Jurkat, Clone E6-1 (cell line): ENCODE data around the gene PTBP1.
"Not testable (repeated sequence)": the region's sequence is repeated elsewhere in the genome, so short reads cannot be mapped to it uniquely, and the experiment has no call there.

Experiments used
- DNase-seq: peaks from one replicate; pipeline ENCODE4 v3.0.0-alpha.2; 2011; ENCODE audit warnings: low read depth, low spot score
- H3K4me3 ChIP-seq: 2 replicates; pipeline ENCODE4 v1.5.1; 2011; ENCODE audit warnings: mild to moderate bottlenecking, low read length, control low read depth, moderate library complexity

Gene PTBP1

DNA sequence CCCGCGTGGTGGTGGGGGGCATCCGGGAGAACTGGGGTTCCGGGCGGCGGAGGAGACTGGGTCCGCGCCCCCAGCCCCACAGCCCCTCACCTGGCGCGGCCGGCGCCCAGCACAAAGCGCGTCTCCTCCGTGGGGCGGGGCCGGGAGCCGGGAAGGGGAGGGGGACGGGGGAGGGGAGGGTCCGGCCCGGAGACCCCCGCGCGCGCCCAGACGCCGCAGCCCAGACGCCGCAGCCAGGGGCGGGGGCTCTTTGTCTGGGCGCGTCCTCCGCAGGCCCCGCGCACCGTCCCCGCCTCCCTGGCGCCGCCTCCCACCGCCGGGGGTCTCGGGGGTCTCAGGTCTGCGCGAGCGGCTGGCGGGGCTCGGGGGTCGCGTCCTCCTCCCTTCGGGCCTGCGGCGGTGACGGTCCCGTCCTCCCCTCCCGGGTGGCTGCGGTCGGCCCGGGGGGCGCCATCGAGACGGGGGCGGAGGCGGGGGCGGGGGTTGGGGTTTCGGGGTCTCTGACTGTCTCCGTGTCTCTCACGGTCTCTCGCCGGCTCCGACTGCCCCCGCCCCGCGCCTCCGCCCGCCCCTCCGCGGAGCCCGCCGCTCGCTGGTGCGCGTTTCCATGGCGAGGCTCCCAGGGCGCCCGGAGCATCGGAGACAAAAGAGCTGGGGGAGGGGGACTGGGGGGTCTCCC, 24.7 kb downstream of the PTBP1 start, which contains the start of gene PLPPR3:
PLPPR3 (minus strand) TSS at position 131 of the 679 bp plus-strand sequence. CDS start 396 bp downstream, outside the sequence.
- H3K4me3 ChIP-seq = no peak within 1 kb of the TSS
- no peak for DNase-seq

DNA sequence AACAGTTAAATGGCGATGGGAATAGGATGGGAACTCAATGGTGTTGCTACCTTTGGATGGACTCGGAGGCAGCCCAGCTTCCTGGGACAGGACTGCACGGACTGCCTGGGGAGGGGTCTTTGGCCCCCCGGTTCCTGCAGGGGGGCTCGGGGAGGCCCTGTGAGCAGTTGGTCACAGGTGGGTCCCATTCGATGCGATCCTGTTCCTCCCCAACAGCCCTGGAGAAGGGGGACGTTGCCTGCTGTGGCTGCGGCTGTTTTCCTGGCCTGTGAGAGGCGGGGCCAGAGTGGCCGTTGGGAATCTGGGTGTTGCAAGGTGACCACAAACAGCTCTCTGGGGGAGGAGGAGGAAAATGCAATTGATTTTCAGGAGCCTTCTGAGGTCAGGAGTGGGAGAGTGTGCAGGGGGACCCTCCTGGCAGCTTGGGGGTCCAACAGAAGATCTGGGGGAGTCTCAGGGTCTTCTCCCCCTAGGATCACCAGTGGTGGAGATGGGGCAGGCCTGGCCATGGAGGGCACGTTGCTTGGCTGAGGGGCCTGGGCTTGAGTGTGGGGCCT, 26.4 kb downstream of the PTBP1 start:
- no peak for DNase-seq
- H3K4me3 ChIP-seq = no peak overlapping the region

DNA sequence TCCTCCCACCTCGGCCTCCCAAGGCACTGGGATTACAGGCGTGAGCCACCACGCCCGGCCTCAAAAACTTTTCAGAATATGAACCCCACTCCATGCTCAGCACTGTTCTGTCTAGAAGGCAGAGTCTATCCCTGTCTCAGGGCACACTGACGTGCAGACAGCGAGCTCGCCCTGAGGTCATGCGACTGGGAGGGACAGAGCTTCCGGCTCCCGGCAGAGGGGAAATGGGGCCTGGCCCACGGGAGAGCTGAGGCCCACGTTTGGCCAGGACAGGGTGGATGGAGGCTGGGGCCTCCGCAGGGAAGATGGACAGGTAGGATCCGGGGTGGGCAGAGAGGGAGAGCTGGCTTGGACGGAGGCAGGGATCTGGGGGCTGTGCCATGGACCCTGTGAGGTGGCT, 27.6 kb downstream of the PTBP1 start:
- H3K4me3 ChIP-seq = no peak overlapping the region
- no peak for DNase-seq

DNA sequence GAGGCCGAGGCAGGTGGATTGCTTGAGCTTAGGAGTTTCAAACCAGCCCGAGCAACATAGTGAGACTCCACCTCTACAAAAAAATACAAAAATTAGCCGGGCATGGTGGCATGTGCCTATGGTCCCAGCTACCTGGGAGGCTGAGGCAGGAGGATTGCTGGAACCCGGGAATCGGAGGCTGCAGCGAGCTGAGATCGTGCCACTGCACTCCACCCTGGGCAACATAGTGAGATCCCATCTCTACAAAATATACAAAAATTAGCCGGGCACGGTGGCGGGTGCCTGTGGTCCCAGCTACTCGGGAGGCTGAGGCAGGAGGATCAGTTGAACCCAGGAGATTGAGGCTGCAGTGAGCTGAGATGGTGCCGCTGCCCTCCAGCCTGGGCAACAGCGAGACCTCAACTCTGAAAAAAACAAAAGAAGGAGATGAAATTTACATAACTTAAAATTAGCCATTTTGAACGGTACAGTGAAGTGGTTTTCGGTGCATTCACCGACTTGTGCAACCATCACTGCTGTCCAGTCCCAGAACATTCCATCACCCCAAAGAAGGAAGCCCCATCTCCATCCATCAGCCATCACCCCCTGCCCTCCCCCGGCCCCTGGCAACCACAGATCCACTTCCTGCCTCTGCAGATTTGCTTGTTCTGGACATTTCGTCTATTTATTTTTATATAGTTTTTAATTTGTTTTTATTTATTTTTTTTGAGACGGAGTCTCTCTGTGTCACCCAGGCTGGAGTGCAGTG, 28.8 kb downstream of the PTBP1 start:
- no peak overlapping the region for H3K4me3 ChIP-seq
- DNase-seq = no peak

DNA sequence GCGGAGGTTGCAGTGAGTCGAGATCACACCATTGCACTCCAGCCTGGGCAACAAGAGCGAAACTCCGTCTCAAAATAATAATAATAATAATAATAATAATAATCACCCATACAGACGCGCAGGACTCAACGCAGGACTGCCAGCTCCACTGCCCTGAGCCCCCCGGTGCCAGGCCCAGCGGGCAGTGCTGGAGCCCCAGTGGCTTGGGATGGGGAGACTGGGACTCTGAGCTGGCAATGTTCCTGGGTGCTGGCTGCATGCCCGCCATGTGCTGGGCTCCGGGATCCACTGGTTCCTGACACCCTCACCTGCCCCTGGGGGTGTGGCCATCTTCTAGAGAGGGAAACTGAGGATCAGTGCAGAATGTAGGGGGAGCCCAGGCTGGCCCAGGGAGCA, 30.1 kb downstream of the PTBP1 start:
- no peak for DNase-seq
- H3K4me3 ChIP-seq = no peak overlapping the region

DNA sequence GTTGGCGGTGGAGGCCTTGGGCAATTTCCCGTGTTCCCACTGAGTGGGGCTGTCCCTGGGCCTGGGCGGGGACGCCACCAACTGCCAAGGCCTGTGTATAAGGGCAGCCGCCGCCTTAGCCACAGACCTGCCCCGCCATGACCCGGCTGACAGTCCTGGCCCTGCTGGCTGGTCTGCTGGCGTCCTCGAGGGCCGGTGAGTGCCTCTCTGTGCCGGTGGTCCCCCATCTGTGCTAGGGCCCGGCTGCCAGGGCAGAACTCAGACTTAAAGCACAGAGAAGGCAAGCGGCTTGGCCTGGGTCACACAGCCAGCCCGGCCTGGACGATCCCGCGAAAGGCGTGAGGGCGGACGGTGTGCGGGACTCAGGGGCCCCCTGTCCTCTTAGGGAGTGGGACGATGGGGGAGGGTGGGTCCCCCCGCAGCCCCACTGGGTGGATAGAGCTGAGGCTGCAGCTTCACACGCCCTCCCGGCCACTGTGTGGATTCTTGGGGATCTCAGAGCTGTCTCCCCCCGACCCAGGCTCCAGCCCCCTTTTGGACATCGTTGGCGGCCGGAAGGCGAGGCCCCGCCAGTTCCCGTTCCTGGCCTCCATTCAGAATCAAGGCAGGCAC, 30.6 kb downstream of the PTBP1 start, which contains the start of gene AZU1:
AZU1 (plus strand) TSS at position 128 of the 612 bp plus-strand sequence; CDS start at position 138, 10 bp downstream.
- DNase-seq = no peak
- no peak within 1 kb of the TSS for H3K4me3 ChIP-seq

DNA sequence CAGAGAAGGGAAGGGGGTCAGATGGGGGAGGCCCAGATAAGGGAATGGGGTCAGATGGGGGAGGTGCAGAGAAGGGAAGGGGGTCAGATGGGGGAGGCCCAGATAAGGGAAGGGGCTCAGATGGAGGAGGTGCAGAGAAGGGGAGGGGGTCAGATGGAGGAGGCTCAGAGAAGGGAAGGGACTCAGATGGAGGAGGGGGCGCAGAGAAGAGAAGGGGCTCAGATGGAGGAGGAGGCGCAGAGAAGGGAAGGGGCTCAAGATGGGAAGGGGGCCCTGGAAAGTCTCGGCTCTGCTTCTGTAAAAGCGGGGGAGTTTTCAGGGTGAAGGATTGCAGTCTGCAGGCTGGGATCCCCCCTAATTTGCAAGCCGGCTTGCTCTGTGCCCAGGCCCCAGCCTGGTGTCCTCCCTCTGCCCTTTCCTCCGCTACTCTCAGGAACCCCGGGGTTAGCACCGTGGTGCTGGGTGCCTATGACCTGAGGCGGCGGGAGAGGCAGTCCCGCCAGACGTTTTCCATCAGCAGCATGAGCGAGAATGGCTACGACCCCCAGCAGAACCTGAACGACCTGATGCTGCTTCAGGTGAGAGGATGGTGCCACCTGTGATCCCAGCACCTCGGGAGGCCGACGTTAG, 32.0 kb downstream of the PTBP1 start:
- DNase-seq = no peak
- H3K4me3 ChIP-seq = no peak overlapping the region

DNA sequence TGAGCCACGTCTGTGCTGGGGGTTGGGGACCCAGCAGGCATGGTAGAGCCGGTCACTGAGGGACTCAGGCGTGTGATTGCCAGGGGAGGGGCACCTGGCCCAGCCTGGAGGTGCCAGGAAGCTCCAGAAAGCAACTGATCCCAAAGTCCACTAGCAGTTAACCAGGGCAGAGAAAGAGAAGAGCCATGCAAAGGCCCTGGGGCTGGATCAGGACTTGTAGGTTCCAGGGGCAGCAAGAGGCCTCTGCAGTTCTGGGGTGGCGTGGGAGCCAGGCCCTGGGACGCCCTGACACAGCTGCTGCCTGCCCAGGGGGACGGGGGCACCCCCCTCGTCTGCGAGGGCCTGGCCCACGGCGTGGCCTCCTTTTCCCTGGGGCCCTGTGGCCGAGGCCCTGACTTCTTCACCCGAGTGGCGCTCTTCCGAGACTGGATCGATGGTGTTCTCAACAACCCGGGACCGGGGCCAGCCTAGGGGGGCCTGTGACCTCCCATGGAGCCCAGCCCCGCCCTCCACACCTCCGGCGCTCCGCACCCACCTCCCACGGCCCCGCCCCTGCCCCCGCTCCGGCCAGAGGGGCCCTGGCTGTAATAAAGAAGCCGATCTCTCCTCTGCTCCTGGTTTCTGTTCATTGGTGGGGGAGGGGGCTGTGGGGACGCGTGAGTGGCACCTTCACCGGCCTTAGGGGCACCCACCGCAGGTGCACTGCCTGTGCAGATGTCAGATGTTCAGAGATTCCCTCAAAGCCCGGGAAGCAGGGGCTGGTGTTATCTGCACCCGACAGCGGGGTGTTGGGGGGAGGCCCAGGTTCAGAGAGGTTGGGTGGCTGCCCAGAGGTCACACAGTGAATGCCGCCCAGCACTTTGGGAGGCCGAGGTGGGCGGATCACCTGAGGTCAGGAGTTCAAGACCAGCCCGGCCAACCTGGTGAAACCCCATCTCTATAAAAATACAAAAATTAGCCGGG, 34.4 kb downstream of the PTBP1 start:
- DNase-seq = no peak
- no peak overlapping the region for H3K4me3 ChIP-seq

DNA sequence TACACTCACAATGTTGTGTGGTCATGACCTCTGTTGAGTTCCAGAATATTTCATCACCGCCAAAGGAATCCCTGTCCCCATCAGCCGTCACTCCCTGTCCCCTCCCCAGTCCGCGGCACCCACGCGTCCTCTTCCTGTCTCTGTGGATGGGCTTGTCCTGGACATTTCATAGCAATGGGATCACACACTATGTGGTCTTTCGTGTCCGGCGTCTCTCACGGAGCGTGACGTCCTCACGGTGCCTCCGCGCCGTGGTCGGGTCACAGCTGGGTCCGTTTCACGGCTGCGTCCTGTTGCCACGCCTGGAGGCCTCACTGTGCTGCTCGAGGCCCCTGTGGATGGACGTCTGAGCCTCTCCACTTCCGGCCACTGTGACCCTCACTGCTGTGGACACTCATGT, 37.0 kb downstream of the PTBP1 start:
- DNase-seq = no peak
- H3K4me3 ChIP-seq = no peak overlapping the region

DNA sequence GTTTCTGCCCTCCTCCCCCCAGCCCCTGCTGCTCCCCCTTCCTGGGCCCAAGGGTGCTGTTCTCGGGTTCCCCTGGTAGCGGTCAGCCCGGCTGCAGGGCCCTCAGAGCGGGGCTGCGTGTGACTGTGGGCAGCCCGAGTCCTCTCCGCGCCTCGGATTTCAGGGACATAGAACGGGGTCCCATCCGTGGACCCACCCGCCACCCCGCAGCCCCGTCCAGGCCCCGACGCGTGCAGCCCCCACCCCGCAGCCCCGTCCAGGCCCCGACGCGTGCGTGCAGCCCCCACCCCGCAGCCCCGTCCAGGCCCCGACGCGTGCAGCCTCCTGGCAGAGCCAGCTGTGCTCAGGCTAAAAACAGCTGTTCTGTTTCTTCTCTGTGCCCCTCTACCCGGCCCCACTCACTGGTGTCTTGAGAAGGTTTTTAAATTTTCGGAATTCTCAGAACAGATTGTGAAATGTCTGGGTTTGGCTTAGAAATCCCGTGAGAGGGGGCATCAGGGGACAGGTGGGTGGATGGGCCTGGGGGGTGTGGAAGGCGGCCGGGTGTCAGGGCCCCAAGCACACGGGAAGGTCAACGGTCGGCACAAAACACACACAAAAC, 38.1 kb downstream of the PTBP1 start:
- H3K4me3 ChIP-seq = no peak overlapping the region
- DNase-seq = no peak

DNA sequence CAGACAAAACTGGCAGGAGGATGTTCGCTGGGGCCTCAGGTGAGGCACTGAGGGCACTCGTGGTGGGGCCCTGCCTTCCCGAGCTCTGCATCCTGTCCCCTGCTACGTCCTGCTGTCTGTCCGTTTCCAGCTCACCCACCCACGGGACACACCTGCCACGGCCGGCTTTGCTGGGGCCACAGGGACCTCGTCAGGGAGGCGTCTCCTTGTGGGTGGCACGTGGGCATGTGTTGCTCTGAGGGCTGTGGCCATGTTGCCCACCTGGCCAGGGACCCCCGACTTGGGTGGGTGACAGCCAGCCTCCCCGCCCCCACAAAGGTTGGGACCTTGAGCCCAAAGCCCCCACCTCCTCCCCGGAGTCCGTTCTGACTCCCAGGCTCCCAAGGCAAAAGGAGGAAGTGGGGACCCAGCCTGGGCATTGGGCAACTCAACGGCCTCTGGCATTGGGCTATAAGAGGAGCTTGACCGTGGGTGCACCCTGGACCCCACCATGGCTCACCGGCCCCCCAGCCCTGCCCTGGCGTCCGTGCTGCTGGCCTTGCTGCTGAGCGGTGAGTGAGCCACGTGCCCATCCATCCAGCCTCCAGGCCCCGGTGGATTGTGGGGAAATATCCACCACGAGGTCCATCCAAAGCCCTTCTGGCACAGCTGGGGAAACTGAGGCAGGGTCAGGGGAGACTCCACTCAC, 43.4 kb downstream of the PTBP1 start, which contains the start of gene PRTN3:
PRTN3 (plus strand) TSS at position 481 of the 688 bp plus-strand sequence; CDS start at position 491, 10 bp downstream.
- H3K4me3 ChIP-seq = no peak within 1 kb of the TSS
- DNase-seq = no peak

DNA sequence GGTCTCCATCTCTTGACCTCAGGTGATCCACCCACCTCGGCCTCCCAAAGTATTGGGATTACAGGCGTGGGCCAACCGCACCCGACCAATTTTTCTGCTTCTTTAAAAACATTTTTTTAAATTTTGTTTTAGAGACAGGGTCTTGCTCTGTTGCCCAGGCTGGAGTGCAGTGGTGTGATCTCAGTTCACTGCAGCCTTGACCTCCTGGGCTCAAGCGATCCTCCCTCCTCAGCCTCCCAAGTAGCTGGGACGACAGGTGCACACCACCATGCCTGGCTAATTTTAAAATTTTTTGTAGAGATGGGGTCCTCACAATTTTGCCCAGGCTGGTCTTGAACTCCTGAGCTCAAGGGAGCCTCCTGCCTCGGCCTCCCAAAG, 45.5 kb downstream of the PTBP1 start:
- not testable (repeated sequence) for H3K4me3 ChIP-seq, DNase-seq

DNA sequence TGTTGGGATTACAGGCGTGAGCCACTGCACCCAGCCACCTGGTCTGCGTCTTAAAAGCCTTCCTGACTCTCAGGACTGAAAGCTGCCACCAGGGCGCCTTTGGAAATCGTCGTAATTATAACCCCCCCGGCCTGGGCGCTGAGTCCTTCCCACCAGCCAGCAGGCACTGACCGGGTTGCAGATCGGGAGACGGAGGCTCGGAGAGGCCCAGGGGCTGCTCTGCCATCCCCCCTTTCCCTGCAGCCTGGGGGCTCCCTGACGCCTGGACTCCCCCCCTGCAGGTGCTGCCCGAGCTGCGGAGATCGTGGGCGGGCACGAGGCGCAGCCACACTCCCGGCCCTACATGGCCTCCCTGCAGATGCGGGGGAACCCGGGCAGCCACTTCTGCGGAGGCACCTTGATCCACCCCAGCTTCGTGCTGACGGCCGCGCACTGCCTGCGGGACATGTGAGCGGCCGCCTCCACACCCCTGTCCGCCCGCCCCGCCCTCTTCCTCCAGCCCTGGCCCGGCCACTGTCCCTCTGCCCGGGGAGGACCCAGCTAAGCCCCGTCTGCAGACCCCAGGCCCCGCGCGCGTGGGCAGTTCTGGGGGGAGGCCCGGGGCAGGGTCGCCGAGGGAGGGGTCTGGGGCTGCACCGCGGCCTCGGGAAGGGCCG, 46.1 kb downstream of the PTBP1 start:
- H3K4me3 ChIP-seq = no peak overlapping the region
- no peak for DNase-seq

DNA sequence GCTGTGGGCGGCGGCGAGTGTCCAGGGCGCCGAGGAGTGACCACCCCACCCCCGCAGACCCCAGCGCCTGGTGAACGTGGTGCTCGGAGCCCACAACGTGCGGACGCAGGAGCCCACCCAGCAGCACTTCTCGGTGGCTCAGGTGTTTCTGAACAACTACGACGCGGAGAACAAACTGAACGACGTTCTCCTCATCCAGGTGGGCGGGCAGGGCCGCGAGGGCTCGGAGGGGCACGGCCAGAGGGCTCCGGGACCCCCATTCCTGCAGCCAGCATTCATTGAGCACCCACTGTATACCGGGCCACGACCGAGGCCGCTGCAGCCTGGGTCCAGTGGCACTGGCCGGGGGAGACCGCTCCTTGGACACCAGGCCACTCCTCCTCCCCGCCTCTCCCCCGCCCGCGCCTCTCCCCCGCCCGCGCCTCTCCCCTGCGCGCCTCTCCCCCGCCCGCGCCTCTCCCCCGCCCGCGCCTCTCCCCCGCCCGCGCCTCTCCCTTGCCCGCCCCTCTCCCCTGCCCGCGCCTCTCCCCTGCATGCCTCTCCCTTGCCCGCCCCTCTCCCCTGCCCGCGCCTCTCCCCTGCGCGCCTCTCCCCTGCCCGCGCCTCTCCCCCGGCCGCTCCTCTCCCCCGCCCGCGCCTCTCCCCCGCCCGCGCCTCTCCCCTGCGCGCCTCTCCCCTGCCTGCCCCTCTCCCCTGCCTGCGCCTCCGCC, 46.7 kb downstream of the PTBP1 start:
- no peak overlapping the region for H3K4me3 ChIP-seq
- DNase-seq = no peak

DNA sequence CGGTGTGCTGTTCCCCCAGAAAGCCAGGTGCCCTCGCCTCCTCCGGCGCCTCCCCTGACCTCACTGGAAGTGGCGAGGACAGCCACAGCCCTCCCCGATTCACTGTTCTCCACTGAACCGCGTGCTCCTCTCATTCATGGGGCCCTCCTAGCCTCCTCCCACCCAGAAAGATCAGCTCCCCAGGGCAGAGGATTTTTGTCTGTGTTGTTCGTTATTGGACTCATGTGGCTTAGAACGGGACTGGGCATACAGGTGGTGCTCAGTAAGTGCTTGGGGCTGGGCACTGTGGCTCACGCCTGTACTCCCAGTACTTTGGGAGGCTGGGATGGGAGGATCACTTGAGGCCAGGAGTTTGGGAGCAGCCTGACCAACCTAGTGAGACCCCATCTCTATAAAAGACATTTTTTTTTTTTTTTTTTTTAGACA, 47.3 kb downstream of the PTBP1 start:
- peak; percentile 21 for DNase-seq
- no peak overlapping the region for H3K4me3 ChIP-seq
